ENCODE results near the gene TMPRSS9. TPM values are rescaled to one million over a fixed set of nuclear protein-coding genes. Genes with fewer than 3 reads are reported as not detected.

TMPRSS9 gene
- 1.9 TPM for polyA plus RNA-seq
- long read RNA-seq, donor 1: 0 reads
- long read RNA-seq, donor 2, partial matches to known transcripts: 378 of 378 reads
- long read RNA-seq, donor 2, other reads (novel, unspliced or antisense): 0 of 378 reads
- long read RNA-seq, donor 3: 0 reads
- long read RNA-seq, donor 4: 0 reads
- long read RNA-seq, donor 5: 0 reads
- long read RNA-seq, donor 6, partial matches to known transcripts: 105 of 105 reads
- long read RNA-seq, donor 6, other reads (novel, unspliced or antisense): 0 of 105 reads
- long read RNA-seq, donor 7: 0 reads
- long read RNA-seq, donor 8, partial matches to known transcripts: 14 of 294 reads
- long read RNA-seq, donor 8, other reads (novel, unspliced or antisense): 280 of 294 reads
- long read RNA-seq, donor 9, partial matches to known transcripts: 184 of 184 reads
- long read RNA-seq, donor 9, other reads (novel, unspliced or antisense): 0 of 184 reads
- long read RNA-seq, donor 10: 0 reads
- long read RNA-seq, donor 11, partial matches to known transcripts: 158 of 158 reads
- long read RNA-seq, donor 11, other reads (novel, unspliced or antisense): 0 of 158 reads

DNA sequence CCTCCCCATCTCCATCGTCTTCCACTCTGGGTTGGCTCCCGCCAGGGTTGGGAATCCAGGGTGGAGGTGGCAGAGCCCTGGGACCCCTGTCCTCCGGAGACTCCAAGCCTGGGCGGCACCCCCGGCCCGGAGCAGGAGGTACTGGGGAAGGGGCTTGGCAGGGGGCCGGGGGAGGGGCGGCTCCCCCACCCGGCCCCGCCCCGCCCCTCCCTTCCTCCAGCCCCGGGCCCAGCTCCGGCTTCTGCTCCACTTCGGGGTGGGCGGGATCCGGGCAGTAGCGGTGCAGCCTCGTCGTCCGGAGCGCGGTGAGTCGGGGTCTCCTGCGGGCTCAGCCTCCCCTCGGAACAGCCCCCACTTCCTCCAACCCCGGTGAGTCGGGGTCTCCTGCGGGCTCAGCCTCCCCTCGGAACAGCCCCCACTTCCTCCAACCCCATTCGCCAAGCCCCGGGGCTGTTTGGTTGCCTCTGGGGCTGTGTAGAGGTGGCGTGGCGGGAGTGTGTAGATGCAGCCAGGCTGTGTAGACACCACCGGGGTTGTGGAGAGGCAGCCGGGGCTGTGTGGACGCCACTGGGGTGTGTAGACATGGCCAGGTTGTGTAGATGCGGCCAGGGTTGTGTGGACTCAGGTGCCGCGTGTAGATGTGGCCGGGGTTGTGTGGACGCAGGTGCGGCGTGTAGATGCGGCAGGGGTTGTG is at the start of gene TMPRSS9:
Gene TMPRSS9, plus strand, starts transcription at position 274 of the 694 bp plus-strand sequence. CDS start 29,521 bp downstream, outside the sequence.
- no peaks in the 10 kb centered on the region for H3K4me1 ChIP-seq (ENCODE audit: control insufficient read depth, insufficient read depth, low read length)
- H3K27me3 ChIP-seq (ENCODE audit: control insufficient read depth, insufficient read depth, low read length): peaks cover 34% of the 10 kb centered on the region
- no peak within 1 kb of the TSS for H3K4me3 ChIP-seq (ENCODE audit: low read length)
- WGBS (ENCODE audit: insufficient coverage, low lambda C conversion rate): no CpG with 5 or more reads among the region's 44 CpGs
- no peak within 1 kb of the TSS for H3K27ac ChIP-seq (ENCODE audit: low read length)
- DNase-seq: no peak
- H3K9me3 ChIP-seq (ENCODE audit: control insufficient read depth, low read depth, low read length): peaks cover 6% of the 10 kb centered on the region
- no peaks in the 10 kb centered on the region for H3K36me3 ChIP-seq (ENCODE audit: control insufficient read depth, insufficient read depth, low read length)

DNA sequence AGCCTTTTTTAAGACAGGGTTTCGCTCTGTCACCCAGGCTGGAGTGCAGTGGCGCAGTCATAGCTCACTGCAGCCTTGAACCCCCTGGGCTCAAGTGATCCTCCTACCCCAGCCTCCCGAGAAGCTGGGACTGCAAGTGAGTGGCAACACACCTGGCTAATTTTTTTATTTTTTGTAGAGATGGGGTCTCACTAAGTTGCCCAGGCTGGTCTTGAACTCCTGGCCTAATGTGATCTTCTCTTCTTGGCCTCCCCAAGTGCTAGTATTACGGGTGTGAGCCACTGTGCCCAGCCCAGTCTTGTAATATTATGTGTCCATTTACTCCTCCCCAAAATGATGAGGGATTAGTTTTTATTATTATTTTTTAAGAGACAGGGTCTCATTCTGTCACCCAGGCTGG is 49.0 kb upstream of the TMPRSS9 start:
- Histone ChIP-seq H3K27ac (ENCODE audit: low read length) (no peak overlapping the region), H3K4me1 (ENCODE audit: control insufficient read depth, insufficient read depth, low read length) (peaks cover 8% of the 10 kb centered on the region), H3K36me3 (ENCODE audit: control insufficient read depth, insufficient read depth, low read length) (no peaks in the 10 kb centered on the region), H3K27me3 (ENCODE audit: control insufficient read depth, insufficient read depth, low read length) (peaks cover 54% of the 10 kb centered on the region), H3K4me3 (ENCODE audit: low read length) (no peak overlapping the region), H3K9me3 (ENCODE audit: control insufficient read depth, low read depth, low read length) (peaks cover 9% of the 10 kb centered on the region)
- no peak for DNase-seq
- WGBS (ENCODE audit: insufficient coverage, low lambda C conversion rate): no CpG with 5 or more reads among the region's 4 CpGs

DNA sequence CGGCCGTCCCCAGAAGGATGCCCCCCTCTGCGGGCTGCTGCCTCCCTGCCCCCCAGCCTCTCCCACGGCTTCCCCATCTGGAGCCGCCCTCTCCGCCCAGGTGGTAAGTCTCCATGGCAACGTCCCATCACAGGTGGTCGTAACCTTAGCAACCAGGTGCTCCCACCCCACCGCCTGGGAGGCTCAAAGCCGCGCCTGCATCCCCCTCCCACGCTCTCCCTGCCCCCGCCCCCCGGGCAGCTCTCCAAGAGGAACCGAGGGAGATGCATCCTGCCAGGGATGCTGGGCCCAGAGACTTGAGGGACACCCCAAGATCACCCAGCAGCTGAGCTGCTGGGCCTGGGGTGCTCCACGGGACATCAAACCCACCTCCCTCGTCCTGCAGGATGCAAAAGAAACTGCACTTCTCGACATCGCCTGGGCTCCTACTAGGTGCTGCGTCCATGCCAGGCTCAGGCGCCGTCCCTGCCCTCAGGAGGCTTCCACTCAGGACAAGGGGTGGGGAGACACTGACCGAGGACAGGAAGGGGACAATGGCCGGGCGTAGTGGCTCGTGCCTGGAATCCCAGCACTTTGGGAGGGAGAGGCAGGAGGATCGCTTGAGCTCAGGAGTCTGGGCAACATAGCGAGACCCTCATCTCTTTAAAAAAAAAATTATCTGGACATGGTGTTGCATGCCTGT is 47.1 kb upstream of the TMPRSS9 start:
- Histone ChIP-seq H3K27me3 (ENCODE audit: control insufficient read depth, insufficient read depth, low read length) (peaks cover 37% of the 10 kb centered on the region), H3K36me3 (ENCODE audit: control insufficient read depth, insufficient read depth, low read length) (no peaks in the 10 kb centered on the region), H3K27ac (ENCODE audit: low read length) (no peak overlapping the region), H3K4me3 (ENCODE audit: low read length) (no peak overlapping the region), H3K4me1 (ENCODE audit: control insufficient read depth, insufficient read depth, low read length) (peaks cover 4% of the 10 kb centered on the region), H3K9me3 (ENCODE audit: control insufficient read depth, low read depth, low read length) (peaks cover 5% of the 10 kb centered on the region)
- no CpG with 5 or more reads among the region's 28 CpGs for WGBS (ENCODE audit: insufficient coverage, low lambda C conversion rate)
- DNase-seq: no peak

DNA sequence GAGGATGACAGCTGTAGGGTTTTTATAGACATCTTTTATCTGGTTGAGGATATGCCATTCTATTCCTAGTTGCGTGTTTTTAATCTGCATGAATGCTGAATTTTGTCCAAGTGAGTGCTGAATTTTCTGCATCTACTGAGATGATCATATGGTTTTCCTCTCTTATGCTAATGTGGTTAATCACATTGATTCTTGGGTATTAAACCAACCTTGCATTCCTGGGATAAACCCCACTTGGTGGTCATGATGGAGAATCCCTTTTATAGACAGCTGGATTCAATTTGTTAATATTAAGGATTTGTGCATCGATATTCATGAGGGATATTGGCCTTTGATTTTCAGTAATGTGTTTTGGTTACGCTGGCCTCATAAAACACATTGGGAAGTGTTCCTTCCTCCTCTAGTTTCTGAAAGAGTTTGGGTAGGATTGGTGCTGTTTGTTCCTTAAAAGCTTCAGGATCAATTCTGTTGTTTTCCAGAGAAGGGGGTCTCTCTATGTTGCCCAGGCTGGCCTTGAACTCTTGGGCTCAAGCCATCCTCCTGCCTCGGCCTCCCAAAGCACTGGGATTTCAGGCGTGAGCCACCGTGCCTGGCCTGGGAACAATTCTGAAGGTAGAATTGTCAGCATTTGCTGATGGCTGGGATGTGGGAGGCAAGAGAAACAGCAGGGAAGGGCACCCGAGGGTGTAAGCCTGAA is 44.8 kb upstream of the TMPRSS9 start:
- H3K36me3 ChIP-seq (ENCODE audit: control insufficient read depth, insufficient read depth, low read length): no peaks in the 10 kb centered on the region
- H3K27ac ChIP-seq (ENCODE audit: low read length): no peak overlapping the region
- peaks cover 5% of the 10 kb centered on the region for H3K9me3 ChIP-seq (ENCODE audit: control insufficient read depth, low read depth, low read length)
- no peak overlapping the region for H3K4me3 ChIP-seq (ENCODE audit: low read length)
- no peak for DNase-seq
- H3K4me1 ChIP-seq (ENCODE audit: control insufficient read depth, insufficient read depth, low read length): no peaks in the 10 kb centered on the region
- H3K27me3 ChIP-seq (ENCODE audit: control insufficient read depth, insufficient read depth, low read length): peaks cover 17% of the 10 kb centered on the region
- WGBS (ENCODE audit: insufficient coverage, low lambda C conversion rate): no CpG with 5 or more reads among the region's 7 CpGs

DNA sequence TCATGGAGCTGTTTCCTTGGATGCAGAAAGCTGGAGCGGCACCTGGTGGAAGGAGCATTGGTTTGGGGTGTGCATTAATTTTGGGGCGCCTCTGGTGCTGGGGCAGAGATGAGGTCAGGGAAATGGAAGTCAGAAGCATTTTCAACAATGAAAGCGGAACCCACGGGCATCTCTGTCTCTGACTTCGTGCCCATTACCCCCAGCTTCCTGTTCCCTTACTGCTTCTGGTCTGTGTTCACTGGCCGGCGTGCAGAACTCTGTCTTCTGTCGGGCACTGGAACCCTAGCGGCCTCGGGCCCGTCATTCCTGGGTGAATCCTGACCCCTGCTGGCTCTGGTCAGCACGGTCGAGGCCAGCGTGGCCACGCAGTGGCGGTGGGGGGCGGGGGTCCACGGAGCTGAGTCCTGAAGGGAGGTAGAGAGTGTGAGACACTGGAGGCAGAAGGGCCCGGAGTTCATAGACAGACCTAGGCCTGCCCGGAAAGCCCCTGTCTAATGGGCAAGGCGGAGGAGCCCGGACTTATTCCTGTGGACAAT is 44.2 kb upstream of the TMPRSS9 start:
- WGBS (ENCODE audit: insufficient coverage, low lambda C conversion rate): no CpG with 5 or more reads among the region's 22 CpGs

DNA sequence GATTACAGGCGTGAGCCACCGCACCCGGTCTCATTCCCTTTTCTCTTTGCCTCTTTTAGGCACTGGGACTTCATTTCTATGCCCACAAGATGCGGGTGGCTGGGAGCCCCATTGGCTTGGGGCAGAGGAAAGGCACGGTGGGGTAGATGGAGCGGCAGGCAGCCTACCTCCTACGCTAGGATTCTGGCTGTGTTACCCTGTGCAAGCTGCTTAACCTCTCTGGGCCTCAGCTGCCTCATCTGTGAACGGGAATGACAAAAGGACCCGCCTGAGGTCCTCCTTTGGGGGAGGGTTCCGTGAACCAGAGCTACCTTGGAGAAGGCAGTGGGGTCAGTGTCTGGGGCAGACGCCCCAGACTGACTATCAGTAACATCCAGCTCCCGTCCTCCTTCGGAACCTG is 42.8 kb upstream of the TMPRSS9 start:
- Histone ChIP-seq H3K9me3 (ENCODE audit: control insufficient read depth, low read depth, low read length) (peaks cover 5% of the 10 kb centered on the region), H3K27me3 (ENCODE audit: control insufficient read depth, insufficient read depth, low read length) (peaks cover 10% of the 10 kb centered on the region), H3K4me3 (ENCODE audit: low read length) (no peak overlapping the region), H3K4me1 (ENCODE audit: control insufficient read depth, insufficient read depth, low read length) (no peaks in the 10 kb centered on the region), H3K27ac (ENCODE audit: low read length) (no peak overlapping the region), H3K36me3 (ENCODE audit: control insufficient read depth, insufficient read depth, low read length) (peaks cover 7% of the 10 kb centered on the region)
- whole genome bisulfite sequencing (ENCODE audit: insufficient coverage, low lambda C conversion rate): no CpG with 5 or more reads among the region's 13 CpGs
- DNase-seq: no peak

More for the DNA sequence above, 44.2 kb upstream of the TMPRSS9 start:
- Histone ChIP-seq H3K27ac (ENCODE audit: low read length) (no peak overlapping the region), H3K36me3 (ENCODE audit: control insufficient read depth, insufficient read depth, low read length) (peaks cover under 1% of the 10 kb centered on the region), H3K4me3 (ENCODE audit: low read length) (no peak overlapping the region), H3K27me3 (ENCODE audit: control insufficient read depth, insufficient read depth, low read length) (peaks cover 13% of the 10 kb centered on the region), H3K9me3 (ENCODE audit: control insufficient read depth, low read depth, low read length) (peaks cover 5% of the 10 kb centered on the region), H3K4me1 (ENCODE audit: control insufficient read depth, insufficient read depth, low read length) (no peaks in the 10 kb centered on the region)
- peak in 1 of 2 donors; percentile 34 for DNase-seq

DNA sequence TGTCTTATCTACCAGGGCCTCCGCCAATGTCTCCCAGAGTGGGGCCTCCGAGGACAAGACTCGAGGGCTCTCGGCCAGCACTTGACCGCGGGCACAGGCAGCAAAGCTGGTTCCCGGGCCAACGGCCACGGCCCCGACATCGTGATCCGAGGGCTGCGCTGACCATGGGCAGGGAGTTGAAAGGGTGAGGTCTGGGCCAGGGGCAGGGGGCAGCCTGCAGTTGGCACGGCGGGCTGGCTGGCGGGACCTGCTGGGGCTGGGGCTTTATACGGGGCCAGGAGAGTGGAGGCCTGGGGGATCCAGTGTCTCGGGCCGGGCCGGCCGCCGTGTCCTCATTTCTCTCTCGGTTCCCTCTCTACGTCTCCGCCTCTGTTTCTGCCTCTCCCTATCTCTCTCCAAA is 42.3 kb upstream of the TMPRSS9 start:
- H3K4me3 ChIP-seq (ENCODE audit: low read length): no peak overlapping the region
- peaks cover 9% of the 10 kb centered on the region for H3K36me3 ChIP-seq (ENCODE audit: control insufficient read depth, insufficient read depth, low read length)
- H3K9me3 ChIP-seq (ENCODE audit: control insufficient read depth, low read depth, low read length): peaks cover 2% of the 10 kb centered on the region
- H3K27ac ChIP-seq (ENCODE audit: low read length): no peak overlapping the region
- DNase-seq: no peak
- 86% methylated on average over 6 of the region's 25 CpGs for WGBS (ENCODE audit: insufficient coverage, low lambda C conversion rate)
- H3K27me3 ChIP-seq (ENCODE audit: control insufficient read depth, insufficient read depth, low read length): peaks cover 5% of the 10 kb centered on the region
- no peaks in the 10 kb centered on the region for H3K4me1 ChIP-seq (ENCODE audit: control insufficient read depth, insufficient read depth, low read length)

DNA sequence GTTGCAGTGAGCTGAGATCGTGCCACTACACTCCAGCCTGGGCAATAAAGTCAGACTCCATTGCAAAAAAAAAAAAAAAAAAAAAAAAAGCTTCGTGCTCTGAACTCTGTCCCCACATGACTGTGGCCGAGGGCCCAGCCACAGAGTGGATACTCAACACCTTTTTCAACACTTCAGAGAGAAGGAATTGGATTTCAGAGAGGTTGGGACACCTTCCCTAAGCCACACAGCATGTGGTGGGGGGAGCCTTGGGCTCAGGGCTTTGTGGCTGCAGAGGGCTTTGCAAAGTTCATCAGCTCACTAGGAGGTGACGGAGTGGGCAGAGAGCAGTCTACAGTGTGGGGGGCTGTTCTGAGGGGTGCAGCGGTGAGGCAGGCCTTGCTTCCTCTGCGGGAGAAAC is 41.1 kb upstream of the TMPRSS9 start:
- H3K27me3 ChIP-seq (ENCODE audit: control insufficient read depth, insufficient read depth, low read length): no peaks in the 10 kb centered on the region
- no peak overlapping the region for H3K4me3 ChIP-seq (ENCODE audit: low read length)
- no peaks in the 10 kb centered on the region for H3K4me1 ChIP-seq (ENCODE audit: control insufficient read depth, insufficient read depth, low read length)
- no CpG with 5 or more reads among the region's 6 CpGs for WGBS (ENCODE audit: insufficient coverage, low lambda C conversion rate)
- DNase-seq: no peak
- no peak overlapping the region for H3K27ac ChIP-seq (ENCODE audit: low read length)
- H3K36me3 ChIP-seq (ENCODE audit: control insufficient read depth, insufficient read depth, low read length): peaks cover 17% of the 10 kb centered on the region
- H3K9me3 ChIP-seq (ENCODE audit: control insufficient read depth, low read depth, low read length): peaks cover 2% of the 10 kb centered on the region

DNA sequence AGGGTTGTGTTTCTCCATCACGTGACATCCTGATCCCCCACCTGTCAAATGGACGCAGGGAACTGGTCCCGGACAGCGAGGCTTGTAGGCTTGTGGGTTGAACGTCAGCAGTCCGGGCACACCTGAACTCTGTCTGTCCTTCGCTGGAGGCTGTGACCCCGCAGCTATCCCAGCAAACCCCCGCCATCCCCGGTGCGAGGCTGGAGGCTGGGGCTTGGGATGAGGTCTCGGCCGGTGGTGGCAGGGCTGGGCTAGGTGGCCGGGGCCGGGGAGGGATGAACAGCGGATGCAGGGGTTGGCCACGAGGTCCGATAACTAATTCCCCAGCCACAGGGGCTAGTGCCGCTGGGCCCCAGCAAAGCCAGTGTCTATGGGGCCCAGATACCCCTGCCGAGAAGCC is 40.5 kb upstream of the TMPRSS9 start:
- H3K4me3 ChIP-seq (ENCODE audit: low read length): no peak overlapping the region
- H3K4me1 ChIP-seq (ENCODE audit: control insufficient read depth, insufficient read depth, low read length): no peaks in the 10 kb centered on the region
- no CpG with 5 or more reads among the region's 20 CpGs for WGBS (ENCODE audit: insufficient coverage, low lambda C conversion rate)
- H3K27ac ChIP-seq (ENCODE audit: low read length): no peak overlapping the region
- no peaks in the 10 kb centered on the region for H3K27me3 ChIP-seq (ENCODE audit: control insufficient read depth, insufficient read depth, low read length)
- H3K36me3 ChIP-seq (ENCODE audit: control insufficient read depth, insufficient read depth, low read length): peaks cover 23% of the 10 kb centered on the region
- peaks cover 2% of the 10 kb centered on the region for H3K9me3 ChIP-seq (ENCODE audit: control insufficient read depth, low read depth, low read length)
- no peak for DNase-seq

Data from large intestine (tissue), 12 donors.